ENCODE measurements around the gene EPB41L4A. TPM values are rescaled to one million over a fixed set of nuclear protein-coding genes. Genes with fewer than 3 reads are reported as not detected.

The EPB41L4A gene
- total RNA-seq, 6 experiments from 2014 or later: 0.07 TPM; not detected in 5

GRCh38 chr5:112195924-112196323, 223.2 kb downstream of the EPB41L4A start:
- no peaks in the 10 kb centered on the region for H3K4me1 Mint-ChIP-seq (ENCODE audit: low read depth)

GRCh38 chr5:112192866-112193265, 226.2 kb downstream of the EPB41L4A start:
- no peak for DNase-seq
- Mint-ChIP-seq H3K4me1 (ENCODE audit: low read depth) (no peaks in the 10 kb centered on the region), H3K27ac (no peak overlapping the region), H3K36me3 (ENCODE audit: low read depth) (no peaks in the 10 kb centered on the region), H3K27me3 (ENCODE audit: insufficient read depth) (peaks cover 12% of the 10 kb centered on the region; the same call in 1 of the 2 replicates), H3K9me3 (no peaks in the 10 kb centered on the region), H3K4me3 (no peak overlapping the region)
- no peak for TF ChIP-seq CTCF (IDR thresholded peaks at IDR 0.05)

More at GRCh38 chr5:112195924-112196323, 223.2 kb downstream of the EPB41L4A start:
- no peak overlapping the region for H3K27ac Mint-ChIP-seq
- H3K4me3 Mint-ChIP-seq: no peak overlapping the region
- H3K27me3 Mint-ChIP-seq (ENCODE audit: insufficient read depth): peaks cover 7% of the 10 kb centered on the region
- H3K36me3 Mint-ChIP-seq (ENCODE audit: low read depth): no peaks in the 10 kb centered on the region
- H3K9me3 Mint-ChIP-seq: no peaks in the 10 kb centered on the region
- DNase-seq: no peak
- no peak for TF ChIP-seq CTCF (IDR thresholded peaks at IDR 0.05)

- no peak for TF ChIP-seq CTCF (IDR thresholded peaks at IDR 0.05)
- no peaks in the 10 kb centered on the region for H3K36me3 Mint-ChIP-seq (ENCODE audit: low read depth)
- no peaks in the 10 kb centered on the region for H3K4me1 Mint-ChIP-seq (ENCODE audit: low read depth)
- no peak for DNase-seq
- no peak overlapping the region for H3K4me3 Mint-ChIP-seq
- peaks cover 12% of the 10 kb centered on the region; the same call in 1 of the 2 replicates for H3K27me3 Mint-ChIP-seq (ENCODE audit: insufficient read depth)
- no peaks in the 10 kb centered on the region for H3K9me3 Mint-ChIP-seq
- H3K27ac Mint-ChIP-seq: no peak overlapping the region
Measured at GRCh38 chr5:112192072-112192471, 227.0 kb downstream of the EPB41L4A start.

- no peaks in the 10 kb centered on the region for H3K4me1 Mint-ChIP-seq (ENCODE audit: low read depth)
- no peak overlapping the region for H3K27ac Mint-ChIP-seq
- H3K9me3 Mint-ChIP-seq: no peaks in the 10 kb centered on the region
- no peak for DNase-seq
- H3K36me3 Mint-ChIP-seq (ENCODE audit: low read depth): no peaks in the 10 kb centered on the region
- peaks cover 17% of the 10 kb centered on the region; the same call in 1 of the 2 replicates for H3K27me3 Mint-ChIP-seq (ENCODE audit: insufficient read depth)
- no peak for TF ChIP-seq CTCF (IDR thresholded peaks at IDR 0.05)
- H3K4me3 Mint-ChIP-seq: no peak overlapping the region
Measured at GRCh38 chr5:112189391-112189790, 229.7 kb downstream of the EPB41L4A start.

- peak; percentile 58 for DNase-seq
- TF ChIP-seq CTCF (IDR thresholded peaks at IDR 0.05): peak; percentile 80
- Mint-ChIP-seq H3K27me3 (ENCODE audit: insufficient read depth) (peaks cover 12% of the 10 kb centered on the region; the same call in 1 of the 2 replicates), H3K36me3 (ENCODE audit: low read depth) (no peaks in the 10 kb centered on the region), H3K4me1 (ENCODE audit: low read depth) (peaks cover 6% of the 10 kb centered on the region; the same call in 1 of the 2 replicates), H3K27ac (no peak overlapping the region), H3K4me3 (no peak overlapping the region), H3K9me3 (no peaks in the 10 kb centered on the region)
Measured at GRCh38 chr5:112186401-112186990, 232.6 kb downstream of the EPB41L4A start.

All from HFFc6 (cell line).